G401 (cell line): Measurements from ENCODE around the gene DMRTB1. TPM values are rescaled to one million over a fixed set of nuclear protein-coding genes. Genes with fewer than 3 reads are reported as not detected.

Experiments
- DNase-seq: peaks from one replicate; pipeline ENCODE4 v3.0.0-alpha.2; 2015; ENCODE audit warnings: low spot score
- in situ Hi-C: cut with HindIII; loops from 2 replicates; pipeline ENCODE4 v1.10.0; 2016; ENCODE audit warnings: low sequenced_read_pairs, mixed read lengths
- total RNA-seq: library from RNA; depleted of rRNA; stranded (reverse); fragments of >200 nt; shearing (Covaris generic); gene quantifications from 2 replicates; pipeline ENCODE4 v1.2.3, GENCODE V29; 2014; rRNA removed

Gene DMRTB1
- not detected in 2 replicates for total RNA-seq

DNA sequence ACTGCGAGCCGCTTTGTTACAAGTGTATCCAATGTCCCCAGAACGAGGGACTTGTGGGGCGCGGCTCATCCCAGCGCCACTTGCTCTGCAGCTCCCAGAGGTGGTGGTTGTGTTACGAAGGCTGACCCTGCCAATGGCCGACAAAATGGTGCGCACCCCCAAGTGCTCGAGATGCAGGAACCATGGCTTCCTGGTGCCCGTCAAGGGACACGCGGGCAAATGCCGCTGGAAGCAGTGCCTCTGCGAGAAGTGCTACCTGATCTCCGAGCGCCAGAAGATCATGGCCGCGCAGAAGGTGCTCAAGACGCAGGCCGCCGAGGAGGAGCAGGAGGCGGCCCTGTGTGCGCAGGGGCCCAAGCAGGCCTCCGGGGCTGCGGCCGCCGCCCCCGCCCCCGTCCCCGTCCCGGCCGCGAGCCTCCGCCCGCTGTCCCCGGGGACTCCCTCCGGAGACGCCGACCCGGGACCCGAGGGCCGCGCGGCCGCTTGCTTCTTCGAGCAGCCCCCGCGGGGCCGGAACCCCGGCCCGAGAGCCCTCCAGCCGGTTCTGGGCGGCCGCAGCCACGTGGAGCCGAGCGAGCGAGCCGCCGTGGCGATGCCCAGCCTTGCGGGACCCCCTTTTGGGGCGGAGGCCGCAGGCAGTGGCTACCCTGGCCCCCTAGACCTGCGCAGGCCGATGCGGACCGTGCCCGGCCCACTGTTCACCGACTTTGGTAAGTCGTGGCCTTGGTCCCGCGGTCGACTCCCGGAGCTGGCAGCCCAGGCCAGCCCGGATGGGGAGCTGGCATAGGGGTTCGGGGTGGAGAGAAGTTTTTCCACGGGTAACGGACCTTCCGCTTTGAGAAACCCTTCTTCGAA lies at the start of gene DMRTB1:
DMRTB1 (plus strand) TSS at position 79 of the 855 bp plus-strand sequence; CDS start at position 134, 55 bp downstream.
- no peak for DNase-seq
- in situ Hi-C loops, result no loop called here

DNA sequence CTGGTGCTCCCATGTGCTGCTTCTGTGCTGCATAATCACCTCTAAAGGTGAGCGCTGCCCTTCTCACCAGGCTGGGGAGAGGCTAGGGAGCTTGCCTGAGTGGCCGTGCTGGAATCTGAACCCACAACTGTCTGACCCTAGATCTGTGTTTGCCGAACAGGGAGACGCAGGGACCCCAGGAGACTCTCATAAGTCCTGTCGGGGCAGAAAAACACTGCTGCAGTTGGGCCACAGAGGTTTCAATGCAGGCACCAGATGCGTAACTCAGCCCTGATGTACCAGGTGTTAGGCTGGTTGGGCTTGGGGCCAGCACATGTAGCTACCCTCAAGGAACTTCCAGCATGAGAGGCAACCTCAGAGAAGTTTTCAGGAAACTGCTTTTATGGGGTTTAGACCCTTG lies 49.5 kb upstream of the DMRTB1 start:
- DNase-seq, result no peak
- in situ Hi-C loops, result no loop called here

DNA sequence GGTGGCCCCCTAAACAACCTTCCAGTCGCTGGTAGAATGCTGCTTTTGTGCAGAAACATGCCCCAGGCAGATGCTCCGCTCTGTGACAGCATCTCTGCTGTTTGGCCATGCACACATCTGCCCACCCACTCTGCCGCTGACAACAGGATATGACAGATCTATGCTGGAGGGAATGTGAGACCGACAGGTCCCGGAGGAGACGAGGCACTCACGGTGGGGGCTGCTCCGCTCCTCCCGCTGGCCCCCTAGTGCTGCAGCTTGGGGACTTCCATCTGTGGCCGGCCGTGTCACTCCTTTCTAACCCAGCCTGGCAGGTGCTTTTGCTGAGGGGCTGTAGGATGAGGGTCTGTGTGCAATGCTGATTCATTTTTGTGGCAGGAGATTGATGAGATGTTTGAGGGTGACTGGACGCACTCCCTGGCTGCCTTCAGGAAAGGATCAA lies 49.1 kb upstream of the DMRTB1 start:
- no peak for DNase-seq
- in situ Hi-C loops, result no loop called here

DNA sequence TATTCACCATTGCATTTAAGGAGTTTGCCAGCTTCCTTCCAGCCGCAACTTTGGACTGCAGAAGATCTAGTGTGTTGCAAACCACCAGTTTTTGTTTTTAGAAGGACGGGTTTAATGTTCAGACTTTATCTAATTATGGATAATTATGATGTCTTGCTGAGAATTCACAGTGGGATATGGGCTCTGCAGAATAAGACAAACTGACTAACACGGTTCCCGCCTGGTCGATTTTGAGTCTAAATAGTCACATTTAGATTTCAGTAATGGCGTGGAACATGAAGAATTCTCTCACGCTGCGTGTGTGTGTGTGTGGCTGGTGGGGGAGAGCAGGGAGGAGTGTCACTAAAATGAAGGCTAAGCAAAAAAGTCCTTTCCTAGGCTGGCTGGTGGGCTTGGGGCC lies 48.5 kb upstream of the DMRTB1 start:
- no peak for DNase-seq
- in situ Hi-C loops, result no loop called here

DNA sequence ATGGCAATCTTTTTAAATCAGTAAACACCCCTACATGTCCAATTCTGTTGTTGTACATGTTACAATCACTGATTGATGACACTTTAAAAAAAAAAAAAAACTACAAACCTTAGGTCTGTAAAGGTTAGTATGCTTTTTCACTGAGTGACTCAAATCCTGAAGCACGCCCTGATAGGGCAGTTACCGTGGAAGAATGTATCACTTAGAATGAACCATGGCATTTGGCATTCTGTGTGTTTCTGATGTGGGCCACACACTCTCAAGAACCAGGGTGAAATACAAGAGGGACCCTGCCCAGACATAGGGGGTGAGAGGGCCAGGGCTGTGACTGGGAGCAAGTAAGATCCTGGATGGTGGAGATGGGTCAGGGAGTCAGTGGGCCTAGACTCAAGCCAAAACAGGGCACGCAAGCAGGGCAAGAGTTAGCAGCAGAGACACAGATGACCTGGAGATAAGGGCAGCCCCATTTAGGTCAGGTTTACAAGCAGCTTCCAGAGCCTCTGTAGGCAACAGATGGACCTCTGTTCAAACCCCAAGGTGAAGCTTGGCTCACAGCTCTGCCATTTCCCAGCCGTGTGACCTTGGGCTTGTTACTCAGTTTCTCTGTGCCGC lies 47.6 kb upstream of the DMRTB1 start:
- in situ Hi-C loops, result no loop called here
- DNase-seq, result no peak

DNA sequence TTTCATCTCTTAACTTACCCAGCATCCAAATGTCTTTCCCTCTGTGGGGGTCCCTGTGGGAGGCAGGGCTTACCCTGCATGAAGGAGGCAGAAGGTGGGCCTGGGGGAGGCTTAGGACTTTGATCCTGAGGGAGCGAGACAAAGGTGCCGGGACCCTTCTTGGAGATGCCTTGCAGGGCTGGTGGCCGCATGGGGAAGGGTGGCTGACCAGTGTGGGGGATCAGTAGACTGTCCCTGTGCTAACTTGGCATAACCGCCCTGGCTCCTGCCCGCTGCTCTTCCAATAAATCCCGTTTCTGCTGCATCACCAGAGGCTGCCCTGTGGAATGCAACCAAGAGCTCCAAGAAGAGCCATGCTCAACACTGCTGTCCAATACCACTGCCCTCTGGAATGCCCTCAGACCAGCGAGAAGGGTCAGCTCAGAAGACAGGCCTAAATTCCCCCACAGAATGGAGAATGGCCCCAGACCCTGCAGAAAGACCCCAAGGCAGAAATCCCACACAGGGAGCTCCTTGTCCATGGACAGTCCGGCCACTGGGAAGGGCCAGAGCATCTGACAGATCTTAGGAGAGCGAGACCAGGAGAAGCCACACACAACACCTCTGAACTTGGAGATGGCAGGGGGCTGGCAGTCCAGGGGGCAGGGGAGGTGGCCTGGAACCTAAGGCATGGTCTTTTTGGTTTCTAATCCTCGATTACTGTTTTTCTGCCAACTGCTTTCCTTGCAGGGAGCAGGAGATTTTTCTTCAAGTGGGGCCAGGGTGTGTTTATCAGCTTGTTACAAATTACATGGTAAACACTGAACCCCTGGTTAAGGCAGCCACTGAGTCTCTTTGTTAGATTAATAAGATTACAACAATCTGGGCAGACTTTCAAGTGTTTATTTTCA lies 46.7 kb upstream of the DMRTB1 start:
- no peak for DNase-seq
- in situ Hi-C loops, result no loop called here

DNA sequence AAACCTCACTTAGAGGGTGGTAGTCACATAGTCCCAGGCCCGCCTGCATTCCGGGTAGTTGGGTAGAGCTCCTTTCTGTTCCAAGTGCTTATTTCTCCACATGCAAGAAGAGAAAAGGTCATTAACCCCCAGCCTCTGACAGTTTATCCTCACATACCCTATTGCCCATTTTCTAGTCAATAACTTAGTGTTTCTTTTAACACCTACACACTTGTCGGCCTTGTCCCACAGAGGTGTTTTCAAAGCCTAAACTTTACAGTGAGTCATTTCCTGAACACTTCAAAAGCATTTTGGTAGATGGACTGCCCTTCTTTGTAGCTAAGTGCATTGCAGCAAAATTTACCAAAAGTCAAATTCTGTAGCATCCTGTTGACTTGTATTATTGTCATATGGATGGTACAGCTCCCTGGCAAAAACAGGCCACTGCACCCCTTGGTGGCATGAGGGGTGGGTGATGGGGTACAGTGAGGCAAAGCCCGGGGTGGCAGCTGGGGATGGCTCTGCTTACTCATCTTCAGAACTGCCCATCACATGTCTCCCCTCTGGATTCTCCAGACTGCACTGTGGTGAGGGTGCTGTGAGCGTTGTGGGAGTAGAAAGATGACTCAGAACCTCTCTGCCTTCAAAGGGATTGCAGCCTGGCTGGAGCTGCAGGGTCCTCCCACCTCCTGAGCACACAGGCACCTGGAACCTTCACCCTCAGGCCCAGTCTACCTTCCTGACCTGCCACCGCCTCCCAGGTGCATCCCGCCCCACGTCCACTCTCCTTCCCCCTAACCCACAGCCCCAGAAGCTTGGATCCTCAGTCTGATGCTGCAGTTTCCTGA lies 45.8 kb upstream of the DMRTB1 start:
- DNase-seq, result no peak
- in situ Hi-C loops, result no loop called here

DNA sequence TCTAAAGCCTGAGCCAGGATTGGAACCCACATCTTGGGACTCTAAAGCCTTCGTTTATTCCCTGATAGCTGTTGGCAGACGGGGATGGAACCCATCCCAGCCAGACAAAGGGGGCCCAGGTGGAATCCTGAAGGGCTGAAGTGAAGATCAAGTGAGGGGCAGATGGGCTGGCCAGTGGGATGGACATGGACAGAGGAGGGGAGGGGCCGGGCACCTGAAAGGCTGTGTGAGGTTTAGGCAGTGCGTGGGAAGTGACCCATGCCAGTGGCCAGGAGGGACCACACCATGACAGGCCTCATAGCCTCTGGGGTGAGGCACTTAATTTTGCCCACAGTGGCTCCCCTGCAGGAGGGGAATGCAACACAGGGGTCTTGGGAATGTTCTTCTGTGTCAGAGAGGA lies 44.6 kb upstream of the DMRTB1 start:
- in situ Hi-C loops, result no loop called here
- no peak for DNase-seq

DNA sequence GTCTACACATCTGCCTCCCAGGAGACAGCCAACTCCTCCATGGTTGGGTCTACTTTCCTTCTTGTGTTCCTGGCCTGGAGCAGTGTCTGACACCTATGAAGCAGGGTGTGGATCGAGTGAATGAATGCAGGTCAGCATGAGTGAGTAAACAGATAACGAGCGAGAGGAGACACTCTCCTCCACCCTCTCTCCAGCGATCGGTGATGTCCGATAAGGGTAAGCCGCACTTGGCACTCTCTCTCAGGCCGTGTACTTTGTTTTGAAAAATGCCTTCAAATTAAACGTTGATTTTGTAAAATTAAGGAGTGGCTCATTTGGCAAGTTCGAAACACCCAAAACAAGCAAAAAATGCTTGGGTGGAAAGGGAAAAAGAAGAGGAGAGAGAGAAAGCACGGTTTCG lies 43.8 kb upstream of the DMRTB1 start:
- DNase-seq, result no peak
- in situ Hi-C loops, result no loop called here

DNA sequence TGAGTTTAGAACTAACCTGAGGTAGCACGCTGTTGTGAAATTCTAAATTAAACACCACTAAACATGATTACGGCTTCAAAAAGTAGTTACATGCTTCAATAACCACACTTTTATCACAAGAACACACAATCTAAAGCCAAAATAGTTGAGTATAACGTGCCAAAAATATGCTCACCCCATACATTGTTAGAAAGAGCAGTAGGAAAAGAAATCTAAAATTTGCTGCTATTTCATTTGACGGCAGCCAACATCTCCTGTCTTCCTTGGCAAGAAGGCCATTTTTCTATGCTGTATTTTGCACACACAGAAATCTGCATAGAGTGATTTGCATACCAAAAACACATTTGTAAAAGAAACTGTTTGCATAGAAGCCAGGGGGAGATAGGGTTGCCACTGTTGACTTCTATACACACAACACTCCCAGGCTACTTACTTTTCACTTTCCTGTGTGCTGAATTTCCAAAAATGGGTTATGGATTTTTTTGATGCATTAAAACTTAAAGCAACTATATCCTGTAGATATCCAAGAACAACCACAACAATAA lies 42.9 kb upstream of the DMRTB1 start:
- in situ Hi-C loops, result no loop called here
- DNase-seq, result no peak

DNA sequence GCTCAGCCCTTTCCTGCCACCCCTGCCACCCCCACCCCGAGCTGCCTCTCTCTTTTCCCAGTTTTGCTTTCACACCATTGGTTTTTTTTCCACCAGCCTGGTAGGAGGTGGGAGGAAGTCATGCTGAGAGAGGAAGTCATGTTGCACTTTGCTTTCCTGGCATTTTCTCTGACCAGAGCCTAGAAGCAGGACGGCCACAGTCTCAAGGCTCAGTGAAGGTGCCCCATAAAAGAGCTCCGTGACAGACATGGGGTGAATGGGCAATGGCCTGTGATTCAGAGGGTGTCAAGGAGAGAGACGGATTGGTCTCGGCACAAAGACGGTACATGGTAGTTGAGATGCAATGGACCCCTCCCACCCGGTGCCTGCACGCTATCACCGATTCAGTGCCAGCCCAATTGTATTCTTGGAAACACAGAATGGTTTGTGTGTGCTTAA lies 42.1 kb upstream of the DMRTB1 start:
- in situ Hi-C loops, result no loop called here
- DNase-seq, result no peak

DNA sequence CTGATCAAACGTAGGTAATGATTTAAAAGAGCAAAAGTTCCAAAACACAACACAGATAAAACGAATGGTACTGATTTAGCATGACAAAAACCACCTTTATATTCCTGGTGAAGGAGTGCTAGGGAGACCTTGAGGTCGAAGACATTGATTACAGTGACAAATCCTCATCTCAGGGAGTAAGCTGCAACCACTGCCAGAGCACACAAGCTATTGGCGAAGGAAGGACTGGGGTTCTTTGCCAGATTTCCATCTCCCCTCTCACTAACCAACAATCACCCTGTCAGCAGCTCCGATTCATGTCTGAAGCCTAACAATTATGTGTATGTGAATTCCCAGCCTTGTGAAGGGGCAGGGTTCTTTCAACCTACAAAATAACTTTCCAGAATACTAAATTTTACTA lies 40.2 kb upstream of the DMRTB1 start:
- no peak for DNase-seq
- in situ Hi-C loops, result no loop called here

DNA sequence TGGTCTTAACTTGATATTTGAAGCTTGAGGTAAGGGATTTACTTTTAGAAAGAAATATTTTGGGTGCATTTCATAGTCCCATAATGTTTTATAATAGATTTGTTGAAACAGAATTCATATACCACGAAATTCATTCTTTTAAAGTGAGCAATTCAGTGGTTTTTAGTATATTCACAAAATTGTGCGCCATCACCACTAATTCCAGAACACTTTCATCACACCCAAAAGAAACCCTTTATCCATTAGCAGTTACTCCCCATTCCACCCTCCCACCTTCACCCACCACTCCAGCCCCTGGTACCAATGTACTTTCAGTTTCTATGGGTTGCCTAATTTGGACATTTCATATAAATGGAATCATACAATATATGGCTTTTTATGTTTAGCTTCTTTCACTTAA lies 38.9 kb upstream of the DMRTB1 start:
- in situ Hi-C loops, result no loop called here
- DNase-seq, result no peak

DNA sequence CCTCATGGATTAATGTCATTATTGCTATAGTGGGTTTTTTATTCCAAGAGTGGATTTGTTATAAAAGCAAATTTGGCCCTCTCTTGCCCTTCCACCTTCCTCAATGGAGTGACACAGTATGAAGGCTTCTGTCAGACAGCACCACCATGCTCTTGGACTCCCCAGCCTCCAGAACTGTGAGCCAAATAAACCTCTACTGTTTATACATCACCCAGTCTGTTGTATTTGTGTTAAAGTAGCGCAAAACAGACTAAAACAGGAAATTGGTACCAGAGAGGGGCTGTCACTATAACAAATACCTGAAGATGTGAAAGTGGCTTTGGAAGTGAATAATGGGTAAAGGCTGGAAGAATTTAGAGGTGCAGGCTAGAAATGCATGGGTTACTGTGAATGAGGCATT lies 38.0 kb upstream of the DMRTB1 start:
- in situ Hi-C loops, result no loop called here
- DNase-seq, result no peak

DNA sequence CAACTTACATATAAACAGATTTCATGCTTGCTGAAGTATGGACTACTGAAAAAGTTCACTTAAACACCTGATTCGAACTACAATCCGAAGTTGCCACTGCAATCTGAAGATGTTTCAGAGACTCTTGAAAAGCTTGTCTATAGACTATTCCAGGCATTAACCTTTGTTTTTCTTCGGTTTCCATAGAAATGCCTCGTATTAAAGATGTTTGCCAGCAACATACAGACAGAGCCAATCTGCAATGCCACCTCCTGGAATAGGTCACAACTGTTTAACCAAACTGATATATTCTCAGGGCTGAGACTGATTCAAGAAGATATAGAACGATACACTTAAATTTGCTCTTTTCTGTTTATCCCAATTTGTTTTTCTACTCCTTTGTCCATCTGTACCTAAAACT lies 28.9 kb upstream of the DMRTB1 start:
- in situ Hi-C loops, result no loop called here
- no peak for DNase-seq

DNA sequence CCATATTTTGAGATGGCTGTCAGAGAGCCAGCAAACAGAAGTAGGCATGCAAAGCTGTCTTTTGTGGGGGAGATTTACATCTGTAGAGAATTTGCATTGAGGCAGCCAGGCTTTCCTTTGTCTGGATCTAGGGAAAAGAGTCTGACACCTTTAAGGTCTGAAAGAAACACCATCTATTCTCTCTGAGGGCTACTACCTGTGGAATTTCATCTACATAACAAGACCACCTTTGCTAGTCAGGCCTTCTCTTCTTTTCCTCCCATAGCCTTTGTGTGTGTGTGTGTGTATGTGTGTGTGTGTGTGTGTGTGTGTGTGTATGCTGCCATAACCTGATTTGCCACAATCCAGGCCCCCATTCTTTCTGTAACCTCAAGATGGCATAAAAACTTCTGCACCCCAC lies 28.4 kb upstream of the DMRTB1 start:
- DNase-seq, result no peak
- in situ Hi-C loops, result no loop called here

DNA sequence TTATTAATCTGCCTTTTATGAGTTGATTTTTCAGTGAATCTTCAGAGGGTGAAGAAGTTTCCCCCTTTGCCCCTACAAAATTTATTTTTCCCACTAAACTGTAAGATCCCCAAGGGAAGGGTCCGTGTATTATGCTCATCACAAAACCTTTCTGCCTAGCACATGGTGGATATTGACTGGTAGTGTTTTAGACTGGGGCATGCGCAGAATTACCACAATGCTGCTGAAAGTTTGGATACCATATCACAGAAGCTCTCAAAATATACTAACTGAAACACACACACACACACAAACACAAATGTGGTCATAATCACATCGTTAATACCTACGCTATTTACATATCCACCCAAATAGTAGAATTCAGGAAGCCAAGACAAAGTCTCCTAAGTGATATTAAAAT lies 28.0 kb upstream of the DMRTB1 start:
- DNase-seq, result no peak
- in situ Hi-C loops, result no loop called here

DNA sequence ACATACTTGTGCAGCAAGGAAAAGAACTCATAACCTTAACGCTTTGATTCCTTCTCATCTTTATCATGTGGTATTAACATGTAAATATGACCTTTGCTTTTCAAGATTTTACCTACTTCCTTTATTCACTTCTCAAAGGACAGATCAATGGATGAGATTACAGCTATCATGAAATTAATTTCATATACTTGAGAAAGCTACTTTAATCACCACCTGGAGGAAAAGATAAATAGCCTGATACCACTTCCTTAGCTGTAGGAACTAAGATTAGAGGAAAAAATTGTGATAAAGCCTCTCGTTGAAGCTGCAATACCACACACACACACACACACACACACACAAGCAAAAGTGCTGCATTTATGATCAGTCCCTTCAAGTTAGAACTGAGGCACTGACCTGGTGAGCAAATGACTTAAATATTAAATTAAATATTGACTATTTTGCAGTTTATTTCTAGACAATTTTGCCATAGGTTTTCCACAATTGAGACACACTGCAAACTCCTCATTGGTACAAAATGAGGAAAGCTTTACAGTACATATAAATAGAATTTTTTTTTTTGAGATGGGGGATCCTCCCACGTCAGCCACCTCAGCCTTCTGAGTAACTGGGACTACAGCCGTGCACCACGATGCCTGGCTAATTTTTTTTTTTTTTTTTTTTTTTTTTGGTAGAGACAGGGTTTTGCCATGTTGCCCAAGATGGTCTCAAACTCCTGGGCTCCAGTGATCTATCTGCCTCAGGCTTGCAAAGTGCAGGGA lies 27.2 kb upstream of the DMRTB1 start:
- DNase-seq, result no peak
- in situ Hi-C loops, result no loop called here
